ENCODE results near the gene IFIH1. TPM values are rescaled to one million over a fixed set of nuclear protein-coding genes. Genes with fewer than 3 reads are reported as not detected.

Gene IFIH1
- polyA plus RNA-seq, 1 experiment = 2.2 TPM

- Histone ChIP-seq H3K27ac (ENCODE audit: low read depth, low read length) (no peak overlapping the region), H3K27me3 (ENCODE audit: control insufficient read depth, insufficient read depth, low read length) (no peaks in the 10 kb centered on the region), H3K4me3 (ENCODE audit: low read depth, low read length) (no peak overlapping the region), H3K9me3 (ENCODE audit: control insufficient read depth, insufficient read depth, low read length) (no peaks in the 10 kb centered on the region)
- ChIA-PET CTCF (interaction anchor here (0.5 to 3.9 kb wide), 15 partner anchors 9 to 751 kb away, joined by 3 to 32 read pairs (median 4); partner anchors contain the start of genes GCA and IFIH1), POLR2A (no interaction called here)
- no peak for DNase-seq (ENCODE audit: low read depth, low spot score)
- peak; percentile 64 for TF ChIP-seq CTCF (IDR thresholded peaks at IDR 0.05; ENCODE audit: low read depth, low read length)
These were observed 15.5 kb upstream of the IFIH1 start for GRCh38 chr2:162333968-162334367.

- ChIA-PET CTCF (no interaction called here), POLR2A (no interaction called here)
- H3K27me3 ChIP-seq (ENCODE audit: control insufficient read depth, insufficient read depth, low read length) = no peaks in the 10 kb centered on the region
- H3K4me3 ChIP-seq (ENCODE audit: low read depth, low read length) = no peak overlapping the region
- peaks cover 3% of the 10 kb centered on the region; the same call in 1 of the 2 replicates for H3K9me3 ChIP-seq (ENCODE audit: control insufficient read depth, insufficient read depth, low read length)
- TF ChIP-seq CTCF (IDR thresholded peaks at IDR 0.05; ENCODE audit: low read depth, low read length) = no peak
- H3K27ac ChIP-seq (ENCODE audit: low read depth, low read length) = no peak overlapping the region
- DNase-seq (ENCODE audit: low read depth, low spot score) = no peak
These were observed 12.4 kb upstream of the IFIH1 start for GRCh38 chr2:162330881-162331280.

GRCh38 chr2:162328424-162329157 is 10.1 kb upstream of the IFIH1 start:
- ChIA-PET POLR2A (no interaction called here), CTCF (interaction anchor here (0.7 to 2.1 kb wide), 3 partner anchors 9 to 580 kb away, joined by 5 to 10 read pairs (median 9); partner anchors contain the start of gene IFIH1)
- Histone ChIP-seq H3K27ac (ENCODE audit: low read depth, low read length) (no peak overlapping the region), H3K27me3 (ENCODE audit: control insufficient read depth, insufficient read depth, low read length) (peaks cover 5% of the 10 kb centered on the region), H3K4me3 (ENCODE audit: low read depth, low read length) (no peak overlapping the region), H3K9me3 (ENCODE audit: control insufficient read depth, insufficient read depth, low read length) (peaks cover 3% of the 10 kb centered on the region; the same call in 1 of the 2 replicates)
- no peak for TF ChIP-seq CTCF (IDR thresholded peaks at IDR 0.05; ENCODE audit: low read depth, low read length)
- DNase-seq (ENCODE audit: low read depth, low spot score) = no peak

- no peak for TF ChIP-seq CTCF (IDR thresholded peaks at IDR 0.05; ENCODE audit: low read depth, low read length)
- no peak overlapping the region for H3K27ac ChIP-seq (ENCODE audit: low read depth, low read length)
- ChIA-PET CTCF (interaction anchor here (0.7 to 2.1 kb wide), 3 partner anchors 9 to 579 kb away, joined by 5 to 10 read pairs (median 9); partner anchors contain the start of gene IFIH1), POLR2A (no interaction called here)
- DNase-seq (ENCODE audit: low read depth, low spot score) = no peak
- H3K27me3 ChIP-seq (ENCODE audit: control insufficient read depth, insufficient read depth, low read length) = peaks cover 5% of the 10 kb centered on the region
- H3K9me3 ChIP-seq (ENCODE audit: control insufficient read depth, insufficient read depth, low read length) = peaks cover 3% of the 10 kb centered on the region; the same call in 1 of the 2 replicates
- H3K4me3 ChIP-seq (ENCODE audit: low read depth, low read length) = no peak overlapping the region
These were observed 9.3 kb upstream of the IFIH1 start for GRCh38 chr2:162327806-162328205.

- H3K4me3 ChIP-seq (ENCODE audit: low read depth, low read length) = no peak overlapping the region
- peaks cover 3% of the 10 kb centered on the region; the same call in 1 of the 2 replicates for H3K9me3 ChIP-seq (ENCODE audit: control insufficient read depth, insufficient read depth, low read length)
- no peak overlapping the region for H3K27ac ChIP-seq (ENCODE audit: low read depth, low read length)
- CTCF ChIA-PET = interaction anchor here (0.6 to 1.0 kb wide), 6 partner anchors 9 to 1325 kb away, joined by 3 to 4 read pairs (median 3); no protein-coding TSS in a partner anchor
- peaks cover 5% of the 10 kb centered on the region for H3K27me3 ChIP-seq (ENCODE audit: control insufficient read depth, insufficient read depth, low read length)
- POLR2A ChIA-PET = no interaction called here
- no peak for DNase-seq (ENCODE audit: low read depth, low spot score)
- TF ChIP-seq CTCF (IDR thresholded peaks at IDR 0.05; ENCODE audit: low read depth, low read length) = peak; percentile 55
These were observed 8.8 kb upstream of the IFIH1 start for GRCh38 chr2:162327134-162327769.
